Heart left ventricle (tissue), 16 donors: ENCODE results near the gene DEPDC5. TPM values are rescaled to one million over a fixed set of nuclear protein-coding genes. Genes with fewer than 3 reads are reported as not detected.

ENCODE experiments used
- ATAC-seq, 4 donors: fragments of 200-7000 bp; cut with Tn5 transposase; one replicate each; pipeline ENCODE4 v1.9.1; 2020 to 2022; ENCODE audit warnings: moderate library complexity in 4 of 4, mild to moderate bottlenecking in 3 of 4, moderate number of reproducible peaks in 1 of 4
- DNase-seq, 5 donors: peaks; one replicate each; pipeline ENCODE4 v3.0.0-alpha.2; 2020
- H3K27ac ChIP-seq, 12 donors: fragments of 200-600 bp; sonication (generic) in 4 of 12; one replicate each; pipeline versions ENCODE4 v1.5.0 to v1.8.0; 2016 to 2022; ENCODE audit warnings: mild to moderate bottlenecking in 2 of 12
- H3K27me3 ChIP-seq, 9 donors: fragments of 200-600 bp; sonication (generic) in 2 of 9; one replicate each; pipeline versions ENCODE4 v1.5.1 to v1.8.0; 2016 to 2022; ENCODE audit warnings: mild to moderate bottlenecking in 3 of 9
- H3K36me3 ChIP-seq, 9 donors: fragments of 200-600 bp; sonication (generic) in 2 of 9; one replicate each; pipeline versions ENCODE4 v1.5.0 to v1.8.0; 2018 to 2022; ENCODE audit warnings: mild to moderate bottlenecking in 2 of 9
- H3K4me1 ChIP-seq, 12 donors: fragments of 200-600 bp; sonication (generic) in 4 of 12; one replicate each; pipeline versions ENCODE4 v1.5.0 to v1.8.0; 2016 to 2022; ENCODE audit warnings: mild to moderate bottlenecking in 3 of 12
- H3K4me3 ChIP-seq, 12 donors: fragments of 200-600 bp; sonication (generic) in 4 of 12; one replicate each; pipeline versions ENCODE4 v1.5.0 to v1.8.0; 2017 to 2022; ENCODE audit warnings: mild to moderate bottlenecking in 9 of 12, moderate library complexity in 4 of 12
- H3K9me3 ChIP-seq, 12 donors: fragments of 200-600 bp; sonication (generic) in 4 of 12; one replicate each; pipeline versions ENCODE4 v1.5.0 to v1.8.0; 2016 to 2022; ENCODE audit warnings: mild to moderate bottlenecking in 1 of 12
- POLR2A ChIP-seq, 2 donors: fragments of 450-650 bp; IDR thresholded peaks; one replicate each; pipeline ENCODE4 v1.6.1; 2017; ENCODE audit warnings: antibody characterized with exemption in 2 of 2, mild to moderate bottlenecking in 2 of 2, moderate library complexity in 2 of 2
- WGBS, 4 donors: extraction: QIAGEN DNeasy Blood & Tissue Kit in 2 of 4; methylation state at CpG; one replicate each; pipeline versions ENCODE4 v1.1.5 to v1.1.7; 2013 to 2018; 5-methylcytosine and 5-hydroxymethylcytosine counted together
- intact Hi-C, 10 donors: fragments of 100-400 bp; cut with DNase I; formaldehyde crosslinking; loops; one replicate each; pipeline versions ENCODE4 v1.11.1 to v1.14.2; 2022
- polyA plus RNA-seq, 2 donors: library from polyadenylated mRNA; stranded (reverse); fragments of 200-250 nt; gene quantifications; one replicate each; pipeline ENCODE4 v1.2.3, GENCODE V29; 2013
- total RNA-seq, 9 donors: library from RNA; depleted of rRNA in 2 of 9; stranded (reverse); fragments of >200 nt in 2 of 9; fragmentation: NEBNext Ultra II Directional in 3 of 9; extraction: Animal tissue kit (Norgen Biotek cat#: 25700) in 3 of 9; gene quantifications; one replicate each; pipeline versions ENCODE4 v1.1.0 to v1.2.4, GENCODE V29; 2016 to 2023
- TF ChIP-seq, protein P1 (sequence below), 12 donors: fragments of 200-600 bp; sonication (generic) in 4 of 12; IDR thresholded peaks; one replicate each; pipeline versions ENCODE4 v1.5.0 to v1.8.0; 2018 to 2022; ENCODE audit warnings: antibody characterized with exemption in 12 of 12, mild to moderate bottlenecking in 5 of 12
- donor health status: ischemic (EF 13 %, LVEDD 7.1; RV severe dilation, severe dysfunction).
- donor health status: healthy with polysubstance abuse.
- donor health status: DM: no; HTN: yes; CAD: no.
- donor health status: DM: no; HTN: no; CAD: no.
- donor health status: ischemic (EF 25% LVEDD 6.9; RV normal size, moderate dysfunction).
- donor health status: ischemic (EF 25% LVEDD 5.7; RV mildly dilated, moderate dysfunction).
- donor health status: healthy.
- donor health status: DM: yes; HTN: yes; CAD: no.
- donor health status: ischemic (EF 35%, LVEDD 5.7; RV mildly dilated, moderate dysfunction).
- donor health status: nonischemic (EF 11% LVEDD 7.7; RV severe dilation, severe dysfunction).
- donor health status: DM: yes; HTN: yes; CAD: no.
- donor health status: PGD.
- donor health status: ischemic (EF 29% LVEDD 5.4; RV normal size, mild dysfunction).
- donor health status: nonischemic (EF 23%, LVEDD 6.1; RV moderate dilation, normal function).

DEPDC5 gene
- total and polyA plus RNA-seq, 11 donors: 5.7 to 21.4 (median 10.4) TPM

DNA sequence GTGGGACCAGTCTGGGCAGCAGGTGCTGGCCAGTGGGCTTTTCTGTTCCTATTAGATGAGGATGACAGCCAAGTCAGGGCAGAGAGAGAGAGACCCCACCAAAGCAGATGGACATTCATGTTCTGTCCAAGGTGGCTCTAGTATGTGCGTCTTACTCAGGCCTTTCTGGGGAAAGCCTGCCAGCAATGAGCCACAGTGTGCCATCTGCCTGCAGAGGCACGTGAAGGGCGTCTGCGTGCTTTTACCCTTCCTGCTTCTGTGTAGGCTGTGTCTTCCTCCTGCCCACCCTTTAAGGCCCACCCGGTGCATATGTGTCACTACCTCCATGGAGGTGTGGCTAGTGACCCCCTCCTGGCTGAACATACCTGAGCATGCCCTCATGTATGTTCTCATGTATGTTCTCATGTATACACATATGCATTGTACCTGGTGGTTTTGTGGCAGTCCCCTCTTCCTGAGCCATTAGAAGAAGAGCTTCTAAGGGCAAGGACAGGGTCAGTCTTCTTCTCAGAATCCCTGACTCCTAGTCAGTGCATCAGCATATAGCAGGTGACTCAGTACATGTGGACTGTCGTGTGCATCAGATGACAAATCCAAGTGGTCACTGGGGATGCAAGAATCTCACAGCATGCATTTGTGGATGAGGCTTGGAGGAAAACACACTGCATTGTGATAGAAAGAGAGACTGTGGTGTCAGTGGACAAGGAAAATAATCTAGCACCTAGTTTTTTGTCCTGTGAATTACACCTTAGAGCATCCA lies 100.1 kb downstream of the DEPDC5 start:
- H3K9me3 ChIP-seq: no peaks in the 10 kb centered on the region
- H3K4me3 ChIP-seq: no peak overlapping the region
- no peak for DNase-seq
- peaks cover 0 to 5% (median 0%) of the 10 kb centered on the region in 12 donors for H3K4me1 ChIP-seq
- 86 to 92% (median 91%) methylated on average over 6 of the region's 6 CpGs for WGBS, 4 donors
- no peaks in the 10 kb centered on the region for H3K27me3 ChIP-seq
- no peak overlapping the region for H3K27ac ChIP-seq
- intact Hi-C loops: loop anchor here in 1 of 10 donors (10.0 kb wide), 1 partner anchor 101 kb away; no protein-coding TSS in a partner anchor
- H3K36me3 ChIP-seq: peaks cover 0 to 83% (median 62%) of the 10 kb centered on the region in 9 donors
- no peak for TF ChIP-seq POLR2A (IDR thresholded peaks at IDR 0.05)
- TF ChIP-seq, protein P1, sequence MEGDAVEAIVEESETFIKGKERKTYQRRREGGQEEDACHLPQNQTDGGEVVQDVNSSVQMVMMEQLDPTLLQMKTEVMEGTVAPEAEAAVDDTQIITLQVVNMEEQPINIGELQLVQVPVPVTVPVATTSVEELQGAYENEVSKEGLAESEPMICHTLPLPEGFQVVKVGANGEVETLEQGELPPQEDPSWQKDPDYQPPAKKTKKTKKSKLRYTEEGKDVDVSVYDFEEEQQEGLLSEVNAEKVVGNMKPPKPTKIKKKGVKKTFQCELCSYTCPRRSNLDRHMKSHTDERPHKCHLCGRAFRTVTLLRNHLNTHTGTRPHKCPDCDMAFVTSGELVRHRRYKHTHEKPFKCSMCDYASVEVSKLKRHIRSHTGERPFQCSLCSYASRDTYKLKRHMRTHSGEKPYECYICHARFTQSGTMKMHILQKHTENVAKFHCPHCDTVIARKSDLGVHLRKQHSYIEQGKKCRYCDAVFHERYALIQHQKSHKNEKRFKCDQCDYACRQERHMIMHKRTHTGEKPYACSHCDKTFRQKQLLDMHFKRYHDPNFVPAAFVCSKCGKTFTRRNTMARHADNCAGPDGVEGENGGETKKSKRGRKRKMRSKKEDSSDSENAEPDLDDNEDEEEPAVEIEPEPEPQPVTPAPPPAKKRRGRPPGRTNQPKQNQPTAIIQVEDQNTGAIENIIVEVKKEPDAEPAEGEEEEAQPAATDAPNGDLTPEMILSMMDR (IDR thresholded peaks at IDR 0.05): no peak
- ATAC-seq: no peak

DNA sequence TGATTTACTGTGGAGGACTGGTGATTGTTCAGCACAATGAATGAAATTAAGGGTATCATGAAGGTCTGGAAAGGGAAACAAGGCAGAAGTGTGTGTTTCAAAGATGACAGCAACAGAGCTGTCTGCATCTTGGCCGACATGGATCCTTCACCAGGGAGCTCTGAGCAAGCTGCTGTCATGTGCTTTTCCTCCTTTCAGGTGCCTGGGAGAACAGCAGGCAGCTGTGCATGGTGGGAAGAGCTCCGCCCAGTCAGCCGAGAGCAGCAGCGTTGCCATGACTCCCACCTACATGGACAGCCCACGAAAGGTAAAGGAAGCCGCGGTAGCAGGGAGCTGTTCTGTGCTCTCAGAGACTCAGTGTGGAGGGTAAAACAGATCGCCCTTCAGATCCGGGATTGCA lies 103.4 kb downstream of the DEPDC5 start:
- no peaks in the 10 kb centered on the region for H3K9me3 ChIP-seq
- no peaks in the 10 kb centered on the region for H3K4me1 ChIP-seq
- ATAC-seq: no peak
- TF ChIP-seq, protein P1 (IDR thresholded peaks at IDR 0.05): no peak
- no peak for TF ChIP-seq POLR2A (IDR thresholded peaks at IDR 0.05)
- H3K27me3 ChIP-seq: no peaks in the 10 kb centered on the region
- DNase-seq: no peak
- H3K4me3 ChIP-seq: no peak overlapping the region
- no peak overlapping the region for H3K27ac ChIP-seq
- peaks cover 0 to 86% (median 56%) of the 10 kb centered on the region in 9 donors for H3K36me3 ChIP-seq
- intact Hi-C loops: loop anchor here in 1 of 10 donors (10.0 kb wide), 1 partner anchor 98 kb away; no protein-coding TSS in a partner anchor
- 66 to 83% (median 80%) methylated on average over 8 to 9 of the region's 9 CpGs for WGBS, 4 donors

DNA sequence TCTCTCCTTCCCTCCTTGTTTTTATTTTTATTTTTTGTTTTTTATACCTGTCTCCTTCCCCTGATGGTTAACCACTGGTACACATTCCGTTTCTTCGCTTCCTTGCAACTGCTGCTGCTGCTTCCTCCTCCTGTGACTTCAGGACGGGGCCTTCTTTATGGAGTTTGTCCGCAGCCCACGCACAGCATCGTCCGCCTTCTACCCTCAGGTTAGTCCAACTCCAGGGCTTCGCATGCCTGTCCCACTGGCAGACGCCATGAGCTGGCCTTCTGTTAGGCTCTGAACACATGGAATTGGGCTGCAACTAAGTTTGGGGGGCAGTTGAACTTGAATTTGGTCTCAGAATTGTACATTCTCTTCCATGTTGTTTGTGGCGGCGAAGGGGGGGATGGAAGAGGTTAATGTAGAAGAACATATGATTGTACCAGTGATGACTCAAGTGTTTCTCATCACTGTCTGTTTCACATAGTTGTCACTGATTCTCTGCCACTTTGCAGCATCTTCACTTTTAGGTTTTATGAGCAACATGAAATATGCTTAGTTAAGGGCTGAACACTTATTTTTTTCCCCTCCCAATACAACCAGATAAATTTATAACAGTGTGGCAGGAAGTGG lies 107.5 kb downstream of the DEPDC5 start:
- TF ChIP-seq, protein P1 (IDR thresholded peaks at IDR 0.05): no peak
- TF ChIP-seq POLR2A (IDR thresholded peaks at IDR 0.05): no peak
- ATAC-seq (no peak), DNase-seq (no peak)
- 95 to 98% (median 97%) methylated on average over 11 of the region's 11 CpGs for WGBS, 4 donors
- no peaks in the 10 kb centered on the region for H3K9me3 ChIP-seq
- H3K4me1 ChIP-seq: no peaks in the 10 kb centered on the region
- intact Hi-C loops: no loop called here
- H3K27me3 ChIP-seq: no peaks in the 10 kb centered on the region
- no peak overlapping the region for H3K27ac ChIP-seq
- no peak overlapping the region for H3K4me3 ChIP-seq
- peaks cover 0 to 77% (median 46%) of the 10 kb centered on the region in 9 donors for H3K36me3 ChIP-seq

GRCh38 chr22:31866918-31867317 lies 113.1 kb downstream of the DEPDC5 start:
- no peak for DNase-seq
- no peak overlapping the region for H3K27ac ChIP-seq
- TF ChIP-seq, protein P1 (IDR thresholded peaks at IDR 0.05): no peak
- TF ChIP-seq POLR2A (IDR thresholded peaks at IDR 0.05): no peak
- ATAC-seq: no peak
- peaks cover 0 to 12% (median 0%) of the 10 kb centered on the region in 12 donors for H3K4me1 ChIP-seq
- H3K36me3 ChIP-seq: peaks cover 0 to 64% (median 33%) of the 10 kb centered on the region in 9 donors
- H3K4me3 ChIP-seq: no peak overlapping the region
- no peaks in the 10 kb centered on the region for H3K9me3 ChIP-seq
- WGBS, 4 donors: 68 to 93% (median 80%) methylated on average over 4 of the region's 4 CpGs
- intact Hi-C loops: no loop called here
- no peaks in the 10 kb centered on the region for H3K27me3 ChIP-seq
